K562 (cell line): ENCODE measurements around the gene TRMT2A.

Source experiments
- CEBPB ChIP-seq: fragments of 450-650 bp; IDR thresholded peaks from 2 replicates; pipeline ENCODE4 v1.6.1; 2016; ENCODE audit warnings: missing genetic modification characterization, missing compliant biosample characterization
- CREB1 ChIP-seq, 2 experiments: sonication (generic) in 1 of 2; formaldehyde crosslinking in 1 of 2; IDR thresholded peaks; 2 replicates each; pipeline versions ENCODE4 v1.6.1 to v1.8.0; 2012 to 2022; ENCODE audit warnings: inconsistent platforms in 1 of 2, mild to moderate bottlenecking in 1 of 2, missing genetic modification reagents in 1 of 2, moderate library complexity in 1 of 2
- IRF9 ChIP-seq: fragments of 450-650 bp; IDR thresholded peaks from 2 replicates; pipeline ENCODE4 v1.6.1; 2016; ENCODE audit warnings: missing biosample characterization, missing genetic modification characterization
- PBX2 ChIP-seq, 2 experiments: IDR thresholded peaks in 1 of 2; conservative IDR thresholded peaks in 1 of 2; 2 replicates each; pipeline ENCODE4 v1.6.1; 2016; ENCODE audit warnings: low read depth in 2 of 2, mild to moderate bottlenecking in 1 of 2, missing compliant biosample characterization in 1 of 2, missing genetic modification characterization in 1 of 2, moderate library complexity in 1 of 2
- ZBTB33 ChIP-seq: sonication (generic); formaldehyde crosslinking; IDR thresholded peaks from 2 replicates; pipeline ENCODE4 v1.8.1; 2023; ENCODE audit warnings: mild to moderate bottlenecking, missing genetic modification reagents
- ZBTB34 ChIP-seq: fragments of 250-450 bp; sonication (Bioruptor Pico); IDR thresholded peaks from 2 replicates; pipeline ENCODE4 v1.8.0; 2021; ENCODE audit warnings: mild to moderate bottlenecking, moderate library complexity
- ZNF354B ChIP-seq: fragments of 250-450 bp; sonication (Bioruptor Pico); IDR thresholded peaks from 2 replicates; pipeline ENCODE4 v1.4.0; 2020
- TF ChIP-seq, protein P1 (sequence below), 3 experiments: IDR thresholded peaks in 2 of 3; conservative IDR thresholded peaks in 1 of 3; 2 replicates each; pipeline ENCODE4 v1.5.1; 2011 to 2012; ENCODE audit warnings: low read length in 3 of 3, mild to moderate bottlenecking in 3 of 3, control low read depth in 2 of 3, improper control_type of control experiment in 1 of 3, inconsistent platforms in 1 of 3, low read depth in 1 of 3, mixed read lengths in 1 of 3, moderate library complexity in 1 of 3; ENCODE audit not compliant: insufficient read depth in 2 of 3
- TF ChIP-seq, protein P2 (sequence below): sonication (generic); formaldehyde crosslinking; IDR thresholded peaks from 2 replicates; pipeline ENCODE4 v1.8.0; 2023; ENCODE audit warnings: mild to moderate bottlenecking, missing genetic modification reagents
- TF ChIP-seq, protein P3 (sequence below): sonication (generic); formaldehyde crosslinking; IDR thresholded peaks from 2 replicates; pipeline ENCODE4 v1.8.0; 2022; ENCODE audit warnings: mild to moderate bottlenecking, missing genetic modification reagents
- TF ChIP-seq, protein P4 (sequence below): fragments of 450-650 bp; formaldehyde crosslinking; conservative IDR thresholded peaks from 2 replicates; pipeline ENCODE4 v1.4.0; 2022; ENCODE audit warnings: mild to moderate bottlenecking, missing genetic modification characterization

- TF ChIP-seq, protein P1, sequence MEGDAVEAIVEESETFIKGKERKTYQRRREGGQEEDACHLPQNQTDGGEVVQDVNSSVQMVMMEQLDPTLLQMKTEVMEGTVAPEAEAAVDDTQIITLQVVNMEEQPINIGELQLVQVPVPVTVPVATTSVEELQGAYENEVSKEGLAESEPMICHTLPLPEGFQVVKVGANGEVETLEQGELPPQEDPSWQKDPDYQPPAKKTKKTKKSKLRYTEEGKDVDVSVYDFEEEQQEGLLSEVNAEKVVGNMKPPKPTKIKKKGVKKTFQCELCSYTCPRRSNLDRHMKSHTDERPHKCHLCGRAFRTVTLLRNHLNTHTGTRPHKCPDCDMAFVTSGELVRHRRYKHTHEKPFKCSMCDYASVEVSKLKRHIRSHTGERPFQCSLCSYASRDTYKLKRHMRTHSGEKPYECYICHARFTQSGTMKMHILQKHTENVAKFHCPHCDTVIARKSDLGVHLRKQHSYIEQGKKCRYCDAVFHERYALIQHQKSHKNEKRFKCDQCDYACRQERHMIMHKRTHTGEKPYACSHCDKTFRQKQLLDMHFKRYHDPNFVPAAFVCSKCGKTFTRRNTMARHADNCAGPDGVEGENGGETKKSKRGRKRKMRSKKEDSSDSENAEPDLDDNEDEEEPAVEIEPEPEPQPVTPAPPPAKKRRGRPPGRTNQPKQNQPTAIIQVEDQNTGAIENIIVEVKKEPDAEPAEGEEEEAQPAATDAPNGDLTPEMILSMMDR (IDR thresholded peaks at IDR 0.05 in 2 of 3, conservative IDR thresholded peaks at IDR 0.05 in 1 of 3; ENCODE audit: insufficient read depth in 2 of 3, low read depth in 1 of 3, low read length in 3 of 3): no peak
- TF ChIP-seq, protein P2, sequence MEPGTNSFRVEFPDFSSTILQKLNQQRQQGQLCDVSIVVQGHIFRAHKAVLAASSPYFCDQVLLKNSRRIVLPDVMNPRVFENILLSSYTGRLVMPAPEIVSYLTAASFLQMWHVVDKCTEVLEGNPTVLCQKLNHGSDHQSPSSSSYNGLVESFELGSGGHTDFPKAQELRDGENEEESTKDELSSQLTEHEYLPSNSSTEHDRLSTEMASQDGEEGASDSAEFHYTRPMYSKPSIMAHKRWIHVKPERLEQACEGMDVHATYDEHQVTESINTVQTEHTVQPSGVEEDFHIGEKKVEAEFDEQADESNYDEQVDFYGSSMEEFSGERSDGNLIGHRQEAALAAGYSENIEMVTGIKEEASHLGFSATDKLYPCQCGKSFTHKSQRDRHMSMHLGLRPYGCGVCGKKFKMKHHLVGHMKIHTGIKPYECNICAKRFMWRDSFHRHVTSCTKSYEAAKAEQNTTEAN: no peak
- TF ChIP-seq, protein P3, sequence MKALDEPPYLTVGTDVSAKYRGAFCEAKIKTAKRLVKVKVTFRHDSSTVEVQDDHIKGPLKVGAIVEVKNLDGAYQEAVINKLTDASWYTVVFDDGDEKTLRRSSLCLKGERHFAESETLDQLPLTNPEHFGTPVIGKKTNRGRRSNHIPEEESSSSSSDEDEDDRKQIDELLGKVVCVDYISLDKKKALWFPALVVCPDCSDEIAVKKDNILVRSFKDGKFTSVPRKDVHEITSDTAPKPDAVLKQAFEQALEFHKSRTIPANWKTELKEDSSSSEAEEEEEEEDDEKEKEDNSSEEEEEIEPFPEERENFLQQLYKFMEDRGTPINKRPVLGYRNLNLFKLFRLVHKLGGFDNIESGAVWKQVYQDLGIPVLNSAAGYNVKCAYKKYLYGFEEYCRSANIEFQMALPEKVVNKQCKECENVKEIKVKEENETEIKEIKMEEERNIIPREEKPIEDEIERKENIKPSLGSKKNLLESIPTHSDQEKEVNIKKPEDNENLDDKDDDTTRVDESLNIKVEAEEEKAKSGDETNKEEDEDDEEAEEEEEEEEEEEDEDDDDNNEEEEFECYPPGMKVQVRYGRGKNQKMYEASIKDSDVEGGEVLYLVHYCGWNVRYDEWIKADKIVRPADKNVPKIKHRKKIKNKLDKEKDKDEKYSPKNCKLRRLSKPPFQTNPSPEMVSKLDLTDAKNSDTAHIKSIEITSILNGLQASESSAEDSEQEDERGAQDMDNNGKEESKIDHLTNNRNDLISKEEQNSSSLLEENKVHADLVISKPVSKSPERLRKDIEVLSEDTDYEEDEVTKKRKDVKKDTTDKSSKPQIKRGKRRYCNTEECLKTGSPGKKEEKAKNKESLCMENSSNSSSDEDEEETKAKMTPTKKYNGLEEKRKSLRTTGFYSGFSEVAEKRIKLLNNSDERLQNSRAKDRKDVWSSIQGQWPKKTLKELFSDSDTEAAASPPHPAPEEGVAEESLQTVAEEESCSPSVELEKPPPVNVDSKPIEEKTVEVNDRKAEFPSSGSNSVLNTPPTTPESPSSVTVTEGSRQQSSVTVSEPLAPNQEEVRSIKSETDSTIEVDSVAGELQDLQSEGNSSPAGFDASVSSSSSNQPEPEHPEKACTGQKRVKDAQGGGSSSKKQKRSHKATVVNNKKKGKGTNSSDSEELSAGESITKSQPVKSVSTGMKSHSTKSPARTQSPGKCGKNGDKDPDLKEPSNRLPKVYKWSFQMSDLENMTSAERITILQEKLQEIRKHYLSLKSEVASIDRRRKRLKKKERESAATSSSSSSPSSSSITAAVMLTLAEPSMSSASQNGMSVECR: no peak
- TF ChIP-seq, protein P4, sequence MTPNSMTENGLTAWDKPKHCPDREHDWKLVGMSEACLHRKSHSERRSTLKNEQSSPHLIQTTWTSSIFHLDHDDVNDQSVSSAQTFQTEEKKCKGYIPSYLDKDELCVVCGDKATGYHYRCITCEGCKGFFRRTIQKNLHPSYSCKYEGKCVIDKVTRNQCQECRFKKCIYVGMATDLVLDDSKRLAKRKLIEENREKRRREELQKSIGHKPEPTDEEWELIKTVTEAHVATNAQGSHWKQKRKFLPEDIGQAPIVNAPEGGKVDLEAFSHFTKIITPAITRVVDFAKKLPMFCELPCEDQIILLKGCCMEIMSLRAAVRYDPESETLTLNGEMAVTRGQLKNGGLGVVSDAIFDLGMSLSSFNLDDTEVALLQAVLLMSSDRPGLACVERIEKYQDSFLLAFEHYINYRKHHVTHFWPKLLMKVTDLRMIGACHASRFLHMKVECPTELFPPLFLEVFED (CRISPR knock-in tag): 0 out of 2 replicates have a peak, but pooled peaks have one; percentile 12
- TF ChIP-seq ZBTB34 (CRISPR knock-in tag): no peak
- TF ChIP-seq CREB1 (IDR thresholded peaks at IDR 0.05): no peak
- TF ChIP-seq CREB1 (CRISPR knock-in tag; IDR thresholded peaks at IDR 0.05): no peak
- no peak for TF ChIP-seq PBX2 (CRISPR knock-in tag; IDR thresholded peaks at IDR 0.05; ENCODE audit: low read depth)
- TF ChIP-seq PBX2 (tag; conservative IDR thresholded peaks at IDR 0.05; ENCODE audit: low read depth): peak; percentile 72
- TF ChIP-seq ZNF354B (CRISPR knock-in tag): no peak
- TF ChIP-seq IRF9: no peak
- TF ChIP-seq ZBTB33 (CRISPR knock-in tag): no peak
- TF ChIP-seq CEBPB (tag): 0 out of 2 replicates have a peak, but pooled peaks have one; percentile 39
These were observed 1.4 kb upstream of the TRMT2A start for GRCh38 chr22:20118300-20119020.
